Activated CD4-positive, alpha-beta T cell treated with anti-CD3 and anti-CD28 coated beads, Interleukin-2, Interleukin-4, amounts not matched to agents 100 ng/mL and 50 ng/mL, durations not matched to agents 16 hours and 8 hours (primary cell): Measurements from ENCODE around the gene NEDD8.
"Not testable (repeated sequence)": the region's sequence is repeated elsewhere in the genome, so short reads cannot be mapped to it uniquely, and the experiment has no call there.

Experiments
- DNase-seq: peaks from one replicate; pipeline ENCODE4 v3.0.0-alpha.2; 2020; ENCODE audit warnings: low spot score

The NEDD8 gene

GRCh38 chr14:24222987-24223386 lies 9.2 kb downstream of the NEDD8 start:
- DNase-seq: not testable (repeated sequence)

- DNase-seq: no peak
Observed at GRCh38 chr14:24219521-24219920, 12.6 kb downstream of the NEDD8 start.

- DNase-seq: no peak
Observed at GRCh38 chr14:24219080-24219479, 13.1 kb downstream of the NEDD8 start.

GRCh38 chr14:24216876-24217275 lies 15.3 kb downstream of the NEDD8 start:
- DNase-seq: not testable (repeated sequence)

- DNase-seq: no peak
Observed at GRCh38 chr14:24216345-24216699, 15.8 kb downstream of the NEDD8 start.

- peak; percentile 90 for DNase-seq
Observed at GRCh38 chr14:24215495-24216344, 16.4 kb downstream of the NEDD8 start, which contains the start of gene MDP1. Gene MDP1 (minus strand): TSS chr14:24216066. CDS start chr14:24215955, 111 bp downstream.

- no peak for DNase-seq
Observed at GRCh38 chr14:24213866-24214662, 18.1 kb downstream of the NEDD8 start.

GRCh38 chr14:24212924-24213865 lies 19.0 kb downstream of the NEDD8 start, which contains the start of gene CHMP4A:
Gene CHMP4A (minus strand): TSS chr14:24213488. CDS start chr14:24213439, 49 bp downstream.
- peak; percentile 98 for DNase-seq

- DNase-seq: no peak
Observed at GRCh38 chr14:24211311-24211710, 20.9 kb downstream of the NEDD8 start.

GRCh38 chr14:24207625-24208024 lies 24.5 kb downstream of the NEDD8 start:
- DNase-seq: no peak

GRCh38 chr14:24207104-24207551 lies 25.0 kb downstream of the NEDD8 start:
- DNase-seq: no peak

GRCh38 chr14:24206260-24207103 lies 25.7 kb downstream of the NEDD8 start:
- DNase-seq: no peak

- DNase-seq: no peak
Observed at GRCh38 chr14:24204163-24205146, 27.7 kb downstream of the NEDD8 start.

GRCh38 chr14:24203249-24203886 lies 28.8 kb downstream of the NEDD8 start:
- not testable (repeated sequence) for DNase-seq

- not testable (repeated sequence) for DNase-seq
Observed at GRCh38 chr14:24202538-24202937, 29.6 kb downstream of the NEDD8 start.

GRCh38 chr14:24198814-24199524 lies 33.2 kb downstream of the NEDD8 start:
- no peak for DNase-seq

- DNase-seq: no peak
Observed at GRCh38 chr14:24197056-24197450, 35.1 kb downstream of the NEDD8 start.
